Upper lobe of right lung (tissue), 1 donor: ENCODE results near the gene STAC. TPM values are rescaled to one million over a fixed set of nuclear protein-coding genes. Genes with fewer than 3 reads are reported as not detected.

Source experiments
- ATAC-seq: fragments of 200-7000 bp; cut with Tn5 transposase; one replicate; pipeline ENCODE4 v1.9.1; 2020; ENCODE audit warnings: mild to moderate bottlenecking, moderate library complexity
- DNase-seq: peaks from one replicate; pipeline ENCODE4 v3.0.0-alpha.2; 2020
- H3K27ac ChIP-seq: fragments of 200-600 bp; one replicate; pipeline ENCODE4 v1.8.0; 2022
- H3K27me3 ChIP-seq: fragments of 200-600 bp; one replicate; pipeline ENCODE4 v1.8.0; 2022; ENCODE audit warnings: mild to moderate bottlenecking
- H3K36me3 ChIP-seq: fragments of 200-600 bp; one replicate; pipeline ENCODE4 v1.8.0; 2022
- H3K4me1 ChIP-seq: fragments of 200-600 bp; one replicate; pipeline ENCODE4 v1.8.0; 2022
- H3K4me3 ChIP-seq: fragments of 200-600 bp; one replicate; pipeline ENCODE4 v1.8.0; 2022; ENCODE audit warnings: mild to moderate bottlenecking
- H3K9me3 ChIP-seq: fragments of 200-600 bp; one replicate; pipeline ENCODE4 v1.8.0; 2022
- intact Hi-C: fragments of 100-400 bp; cut with DNase I; formaldehyde crosslinking; loops from one replicate; pipeline ENCODE4 v1.11.0; 2022
- total RNA-seq: library from RNA; stranded (reverse); fragmentation: NEBNext Ultra II Directional; extraction: Animal tissue kit (Norgen Biotek cat#: 25700); gene quantifications from one replicate; pipeline ENCODE4 v1.2.1, GENCODE V29; 2021
- TF ChIP-seq, protein P1 (sequence below): fragments of 200-600 bp; IDR thresholded peaks from one replicate; pipeline ENCODE4 v1.8.0; 2022; ENCODE audit warnings: antibody characterized with exemption
- donor health status: DM: no; HTN: yes; CAD: no; lungs with severe emphysema.

STAC gene
- total RNA-seq, 1 donor from 2014 or later, result 25.3 TPM

DNA sequence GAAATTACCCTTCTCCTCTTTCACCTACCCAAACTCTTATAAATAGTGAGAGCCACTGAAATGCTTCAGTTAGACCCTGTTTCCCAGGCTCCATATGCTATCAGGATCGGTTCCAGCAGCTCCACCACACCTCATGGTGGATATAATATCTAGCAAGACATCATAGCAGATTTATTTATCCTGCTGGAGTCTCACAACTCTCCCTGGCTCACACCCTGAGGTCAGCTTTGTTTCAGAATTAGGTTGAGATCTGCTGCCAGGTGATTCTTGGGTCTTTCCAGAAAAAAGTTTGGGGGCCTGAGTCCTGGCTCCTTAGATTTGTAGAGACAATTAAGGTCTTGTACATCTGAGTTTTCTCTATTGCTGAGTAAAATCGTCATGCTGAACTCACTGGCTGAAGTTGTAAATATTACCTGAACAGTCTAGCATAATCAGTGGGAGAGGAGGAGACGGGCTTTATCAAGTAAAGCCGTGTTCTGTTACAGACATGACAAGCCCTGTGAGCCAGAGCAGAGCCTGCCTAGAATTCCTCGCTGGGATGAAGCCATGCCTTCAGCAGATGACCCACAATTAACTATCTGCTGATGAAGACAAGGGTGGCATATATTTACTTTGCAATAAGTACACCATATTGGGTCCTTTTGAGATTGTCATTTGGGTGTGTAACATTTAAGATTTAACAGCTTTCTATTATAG, 131.6 kb downstream of the STAC start:
- TF ChIP-seq, protein P1, sequence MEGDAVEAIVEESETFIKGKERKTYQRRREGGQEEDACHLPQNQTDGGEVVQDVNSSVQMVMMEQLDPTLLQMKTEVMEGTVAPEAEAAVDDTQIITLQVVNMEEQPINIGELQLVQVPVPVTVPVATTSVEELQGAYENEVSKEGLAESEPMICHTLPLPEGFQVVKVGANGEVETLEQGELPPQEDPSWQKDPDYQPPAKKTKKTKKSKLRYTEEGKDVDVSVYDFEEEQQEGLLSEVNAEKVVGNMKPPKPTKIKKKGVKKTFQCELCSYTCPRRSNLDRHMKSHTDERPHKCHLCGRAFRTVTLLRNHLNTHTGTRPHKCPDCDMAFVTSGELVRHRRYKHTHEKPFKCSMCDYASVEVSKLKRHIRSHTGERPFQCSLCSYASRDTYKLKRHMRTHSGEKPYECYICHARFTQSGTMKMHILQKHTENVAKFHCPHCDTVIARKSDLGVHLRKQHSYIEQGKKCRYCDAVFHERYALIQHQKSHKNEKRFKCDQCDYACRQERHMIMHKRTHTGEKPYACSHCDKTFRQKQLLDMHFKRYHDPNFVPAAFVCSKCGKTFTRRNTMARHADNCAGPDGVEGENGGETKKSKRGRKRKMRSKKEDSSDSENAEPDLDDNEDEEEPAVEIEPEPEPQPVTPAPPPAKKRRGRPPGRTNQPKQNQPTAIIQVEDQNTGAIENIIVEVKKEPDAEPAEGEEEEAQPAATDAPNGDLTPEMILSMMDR, result no peak
- H3K27me3 ChIP-seq, result no peaks in the 10 kb centered on the region
- no peak overlapping the region for H3K27ac ChIP-seq
- intact Hi-C loops, result no loop called here
- H3K4me3 ChIP-seq, result no peak overlapping the region
- H3K4me1 ChIP-seq, result no peaks in the 10 kb centered on the region
- no peaks in the 10 kb centered on the region for H3K36me3 ChIP-seq
- H3K9me3 ChIP-seq, result no peaks in the 10 kb centered on the region
- ATAC-seq, result no peak
- DNase-seq, result no peak

DNA sequence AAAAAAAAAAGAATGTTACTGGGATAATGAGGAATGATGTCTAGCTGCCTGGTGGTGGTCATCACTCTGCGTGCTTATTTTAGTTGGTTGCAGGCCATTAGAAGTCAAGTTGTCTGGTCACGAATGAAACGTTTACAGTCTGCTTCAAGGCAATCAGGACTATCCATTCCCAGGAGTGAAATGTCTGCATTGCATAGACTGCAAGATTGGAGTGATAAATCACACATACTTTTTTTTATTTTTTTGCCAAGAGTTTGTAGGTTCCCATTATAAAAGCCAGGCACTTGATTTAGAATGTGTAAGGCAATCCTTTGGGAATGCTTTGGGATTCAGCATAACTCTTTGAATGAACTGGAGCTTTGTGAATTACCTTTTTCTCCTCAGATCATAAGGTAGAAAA, 132.3 kb downstream of the STAC start:
- Histone ChIP-seq H3K27me3 (no peaks in the 10 kb centered on the region), H3K4me1 (no peaks in the 10 kb centered on the region), H3K9me3 (no peaks in the 10 kb centered on the region), H3K27ac (no peak overlapping the region), H3K4me3 (no peak overlapping the region), H3K36me3 (no peaks in the 10 kb centered on the region)
- TF ChIP-seq, protein P1, result no peak
- DNase-seq (no peak), ATAC-seq (no peak)
- intact Hi-C loops, result no loop called here

DNA sequence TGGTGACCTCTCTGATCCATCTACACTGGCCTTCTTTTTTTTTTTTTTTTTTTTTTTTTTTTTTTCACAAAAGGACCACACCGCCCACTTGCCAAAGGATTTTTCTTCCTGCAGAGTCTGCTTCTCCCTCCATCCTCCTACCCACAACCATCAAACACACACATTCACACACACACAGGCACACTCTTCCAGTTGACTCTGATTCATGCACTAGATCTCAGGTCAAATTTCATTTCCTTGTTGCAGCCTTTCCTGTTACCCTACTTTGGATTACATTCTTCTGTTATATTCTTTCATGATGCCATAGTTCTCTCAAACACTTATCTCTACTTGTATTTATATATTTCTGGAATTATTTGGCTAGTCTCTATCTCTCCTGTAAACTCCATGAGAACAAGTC, 133.9 kb downstream of the STAC start:
- intact Hi-C loops, result no loop called here
- H3K9me3 ChIP-seq, result no peaks in the 10 kb centered on the region
- H3K36me3 ChIP-seq, result no peaks in the 10 kb centered on the region
- TF ChIP-seq, protein P1, result no peak
- H3K4me1 ChIP-seq, result no peaks in the 10 kb centered on the region
- ATAC-seq (no peak), DNase-seq (no peak)
- no peak overlapping the region for H3K27ac ChIP-seq
- no peak overlapping the region for H3K4me3 ChIP-seq
- H3K27me3 ChIP-seq, result no peaks in the 10 kb centered on the region

DNA sequence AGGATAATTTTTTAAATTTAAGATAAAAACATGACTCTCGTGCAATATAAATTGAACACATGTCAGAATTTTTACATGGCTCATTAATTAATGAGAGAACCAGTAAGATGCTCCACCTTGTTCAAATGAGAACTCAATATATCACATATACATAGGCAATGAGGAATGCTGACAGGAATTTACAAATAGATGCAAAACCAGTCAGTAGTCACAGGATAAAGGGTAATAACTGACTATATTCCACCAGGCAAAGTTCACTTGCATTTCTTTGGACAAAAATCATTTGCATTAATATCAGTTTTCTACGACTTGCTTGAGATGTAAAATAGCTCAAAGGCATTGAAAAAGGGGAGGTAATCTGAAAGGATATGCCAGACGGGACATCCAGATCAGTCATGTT, 139.4 kb downstream of the STAC start:
- TF ChIP-seq, protein P1, result no peak
- H3K27me3 ChIP-seq, result no peaks in the 10 kb centered on the region
- intact Hi-C loops, result no loop called here
- H3K4me1 ChIP-seq, result no peaks in the 10 kb centered on the region
- DNase-seq, result no peak
- H3K36me3 ChIP-seq, result no peaks in the 10 kb centered on the region
- no peak for ATAC-seq
- H3K9me3 ChIP-seq, result no peaks in the 10 kb centered on the region
- H3K4me3 ChIP-seq, result no peak overlapping the region
- no peak overlapping the region for H3K27ac ChIP-seq

DNA sequence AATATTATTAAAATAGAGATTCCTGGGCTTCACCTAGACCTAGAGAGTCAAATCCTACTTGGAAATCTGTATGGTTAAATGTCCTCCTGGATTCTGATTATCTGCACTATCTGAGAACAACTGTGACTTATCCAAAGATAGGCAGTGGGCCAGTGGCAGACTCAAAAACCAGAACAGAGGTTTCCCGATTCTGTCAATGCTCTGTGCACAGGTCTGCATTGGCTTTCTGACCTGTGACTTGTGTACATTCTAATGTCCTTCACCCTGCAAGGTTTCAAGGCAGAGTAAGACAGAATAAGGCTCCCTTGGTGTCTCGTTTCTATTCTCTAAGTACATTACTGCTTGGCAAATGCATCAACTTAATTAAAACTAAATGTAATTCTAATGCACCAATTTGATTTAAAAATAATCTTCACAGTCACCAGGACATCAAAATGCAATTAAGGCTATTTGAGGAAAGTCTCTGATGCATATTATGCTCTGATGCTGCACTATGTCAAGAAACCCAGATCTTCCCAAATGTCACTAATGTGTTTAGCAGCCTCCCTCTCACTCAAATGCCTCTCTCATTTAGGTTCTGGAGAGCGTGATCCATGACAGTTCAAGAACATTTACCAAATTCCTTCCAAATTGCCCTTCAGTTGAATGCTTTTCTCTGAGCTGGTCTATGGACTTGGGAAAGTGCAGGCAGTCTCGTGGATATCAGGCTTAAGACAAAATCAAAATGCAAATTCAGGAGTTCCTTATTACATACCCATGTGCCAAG, 140.1 kb downstream of the STAC start:
- no peak for DNase-seq
- Histone ChIP-seq H3K4me3 (no peak overlapping the region), H3K27me3 (no peaks in the 10 kb centered on the region), H3K4me1 (no peaks in the 10 kb centered on the region), H3K9me3 (no peaks in the 10 kb centered on the region), H3K36me3 (no peaks in the 10 kb centered on the region), H3K27ac (no peak overlapping the region)
- no peak for ATAC-seq
- intact Hi-C loops, result no loop called here
- TF ChIP-seq, protein P1, result no peak
